DOHH2 (cell line): Measurements from ENCODE around the gene ZBTB16.

Experiments
- H3F3A ChIP-seq: fragments of 200-600 bp; sonication (generic), shearing (Covaris generic); 2 replicates; pipeline ENCODE4 v1.6.0; 2016; ENCODE audit warnings: antibody characterized with exemption, mild to moderate bottlenecking; ENCODE audit not compliant: control insufficient read depth, insufficient read depth
- H3K27ac ChIP-seq: fragments of 200-600 bp; sonication (generic); 2 replicates; pipeline ENCODE4 v1.5.1; 2014; ENCODE audit warnings: low read depth, mild to moderate bottlenecking, low read length, moderate library complexity
- H3K27me3 ChIP-seq: fragments of 200-600 bp; sonication (generic); 2 replicates; pipeline ENCODE4 v1.6.1; 2014; ENCODE audit warnings: mild to moderate bottlenecking, low read length, mixed read lengths; ENCODE audit not compliant: control insufficient read depth
- H3K36me3 ChIP-seq: fragments of 200-600 bp; sonication (generic); 2 replicates; pipeline ENCODE4 v1.6.1; 2014; ENCODE audit warnings: mild to moderate bottlenecking, low read length, moderate library complexity, mixed read lengths; ENCODE audit not compliant: control insufficient read depth
- H3K4me1 ChIP-seq: fragments of 200-600 bp; sonication (generic); 2 replicates; pipeline ENCODE4 v1.6.1; 2014; ENCODE audit warnings: mild to moderate bottlenecking, low read length, mixed read lengths; ENCODE audit not compliant: control insufficient read depth
- H3K4me2 ChIP-seq: fragments of 200-600 bp; sonication (generic); 2 replicates; pipeline ENCODE4 v1.6.0; 2014; ENCODE audit warnings: mild to moderate bottlenecking, low read length, moderate library complexity
- H3K4me3 ChIP-seq: fragments of 200-600 bp; sonication (generic); 2 replicates; pipeline ENCODE4 v1.5.1; 2014; ENCODE audit warnings: mild to moderate bottlenecking, low read length, mixed read lengths
- H3K79me2 ChIP-seq: fragments of 200-600 bp; sonication (generic); 2 replicates; pipeline ENCODE4 v1.6.1; 2014; ENCODE audit warnings: mild to moderate bottlenecking, low read length, mixed read lengths; ENCODE audit not compliant: control insufficient read depth
- H3K9me2 ChIP-seq: fragments of 200-600 bp; sonication (generic); replicated peaks from 2 replicates; pipeline ENCODE4 v1.6.1; 2014; ENCODE audit warnings: mild to moderate bottlenecking, low read length, mixed read lengths; ENCODE audit not compliant: control insufficient read depth
- H3K9me3 ChIP-seq: fragments of 200-600 bp; sonication (generic); 2 replicates; pipeline ENCODE4 v1.6.1; 2014; ENCODE audit warnings: antibody characterized with exemption, low read length, mixed read lengths; ENCODE audit not compliant: control insufficient read depth, insufficient read depth
- H4K20me1 ChIP-seq: fragments of 200-600 bp; sonication (generic); 2 replicates; pipeline ENCODE4 v1.6.0; 2014; ENCODE audit warnings: low read depth, mild to moderate bottlenecking, antibody characterized with exemption, low read length, moderate library complexity; ENCODE audit not compliant: control insufficient read depth, insufficient read depth
- EZH2phosphoT487 ChIP-seq: fragments of 200-600 bp; sonication (generic); IDR thresholded peaks from 2 replicates; pipeline ENCODE4 v1.6.1; 2017; ENCODE audit warnings: borderline replicate concordance, mild to moderate bottlenecking, antibody characterized with exemption, low read length, moderate library complexity, mixed read lengths
- TF ChIP-seq, protein P1 (sequence below): fragments of 200-600 bp; sonication (generic); IDR thresholded peaks from one replicate; pipeline ENCODE4 v1.5.1; 2014; ENCODE audit warnings: antibody characterized with exemption, mild to moderate bottlenecking, low read depth, low read length; ENCODE audit not compliant: poor library complexity, severe bottlenecking

ZBTB16 gene

DNA sequence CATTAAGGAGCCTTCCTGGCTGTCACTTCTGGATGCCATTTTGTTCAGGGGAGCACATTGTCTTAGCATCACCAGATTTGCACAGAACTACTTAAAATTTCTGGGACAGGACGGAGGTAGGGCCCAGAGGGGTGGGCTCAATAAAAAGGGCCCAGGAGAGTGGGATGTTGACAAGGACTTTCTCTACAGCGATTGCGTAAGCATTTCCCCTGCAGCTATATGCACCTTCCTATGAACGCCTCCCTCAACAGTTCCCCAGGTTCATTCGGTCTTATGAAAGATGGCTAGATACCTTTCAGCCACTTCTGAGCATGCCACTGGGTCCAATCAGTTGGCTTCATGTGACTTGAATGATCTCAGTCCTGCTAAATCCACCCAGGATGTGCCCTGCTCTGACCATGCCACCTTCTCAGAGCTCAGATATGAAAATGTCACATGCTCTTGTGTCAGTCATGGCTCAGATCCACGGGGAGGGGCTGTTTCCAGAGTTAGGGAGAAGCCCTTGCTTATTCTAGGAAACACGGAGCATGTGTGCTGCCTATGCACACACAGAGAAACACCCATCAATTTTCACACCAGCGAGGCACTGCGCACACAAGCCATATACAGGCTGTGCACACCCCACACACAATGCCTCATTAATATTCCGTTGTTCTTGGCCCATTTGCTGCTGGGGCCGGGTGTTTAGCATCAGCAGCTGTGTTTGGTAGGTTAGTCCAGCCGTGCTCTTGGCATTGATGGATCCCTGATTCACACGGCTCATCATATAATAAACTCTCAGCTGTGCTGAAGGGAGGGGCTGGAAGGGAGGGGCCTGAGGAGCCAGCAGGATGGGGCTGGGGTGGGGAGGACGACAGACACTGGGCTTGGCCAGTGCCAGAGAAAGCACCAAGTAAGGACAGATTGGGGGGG lies 184.2 kb downstream of the ZBTB16 start:
- Histone ChIP-seq H3K27ac (no peak overlapping the region), H3K36me3 (no peaks in the 10 kb centered on the region), H3F3A (no peaks in the 10 kb centered on the region), H3K9me3 (no peaks in the 10 kb centered on the region), H3K4me3 (no peak overlapping the region), H3K9me2 (no peaks in the 10 kb centered on the region), H3K4me1 (no peaks in the 10 kb centered on the region), H3K27me3 (no peaks in the 10 kb centered on the region), H4K20me1 (no peaks in the 10 kb centered on the region), H3K79me2 (no peaks in the 10 kb centered on the region), H3K4me2 (no peak overlapping the region)
- TF ChIP-seq, protein P1, sequence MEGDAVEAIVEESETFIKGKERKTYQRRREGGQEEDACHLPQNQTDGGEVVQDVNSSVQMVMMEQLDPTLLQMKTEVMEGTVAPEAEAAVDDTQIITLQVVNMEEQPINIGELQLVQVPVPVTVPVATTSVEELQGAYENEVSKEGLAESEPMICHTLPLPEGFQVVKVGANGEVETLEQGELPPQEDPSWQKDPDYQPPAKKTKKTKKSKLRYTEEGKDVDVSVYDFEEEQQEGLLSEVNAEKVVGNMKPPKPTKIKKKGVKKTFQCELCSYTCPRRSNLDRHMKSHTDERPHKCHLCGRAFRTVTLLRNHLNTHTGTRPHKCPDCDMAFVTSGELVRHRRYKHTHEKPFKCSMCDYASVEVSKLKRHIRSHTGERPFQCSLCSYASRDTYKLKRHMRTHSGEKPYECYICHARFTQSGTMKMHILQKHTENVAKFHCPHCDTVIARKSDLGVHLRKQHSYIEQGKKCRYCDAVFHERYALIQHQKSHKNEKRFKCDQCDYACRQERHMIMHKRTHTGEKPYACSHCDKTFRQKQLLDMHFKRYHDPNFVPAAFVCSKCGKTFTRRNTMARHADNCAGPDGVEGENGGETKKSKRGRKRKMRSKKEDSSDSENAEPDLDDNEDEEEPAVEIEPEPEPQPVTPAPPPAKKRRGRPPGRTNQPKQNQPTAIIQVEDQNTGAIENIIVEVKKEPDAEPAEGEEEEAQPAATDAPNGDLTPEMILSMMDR, result no peak
- no peak for TF ChIP-seq EZH2phosphoT487

DNA sequence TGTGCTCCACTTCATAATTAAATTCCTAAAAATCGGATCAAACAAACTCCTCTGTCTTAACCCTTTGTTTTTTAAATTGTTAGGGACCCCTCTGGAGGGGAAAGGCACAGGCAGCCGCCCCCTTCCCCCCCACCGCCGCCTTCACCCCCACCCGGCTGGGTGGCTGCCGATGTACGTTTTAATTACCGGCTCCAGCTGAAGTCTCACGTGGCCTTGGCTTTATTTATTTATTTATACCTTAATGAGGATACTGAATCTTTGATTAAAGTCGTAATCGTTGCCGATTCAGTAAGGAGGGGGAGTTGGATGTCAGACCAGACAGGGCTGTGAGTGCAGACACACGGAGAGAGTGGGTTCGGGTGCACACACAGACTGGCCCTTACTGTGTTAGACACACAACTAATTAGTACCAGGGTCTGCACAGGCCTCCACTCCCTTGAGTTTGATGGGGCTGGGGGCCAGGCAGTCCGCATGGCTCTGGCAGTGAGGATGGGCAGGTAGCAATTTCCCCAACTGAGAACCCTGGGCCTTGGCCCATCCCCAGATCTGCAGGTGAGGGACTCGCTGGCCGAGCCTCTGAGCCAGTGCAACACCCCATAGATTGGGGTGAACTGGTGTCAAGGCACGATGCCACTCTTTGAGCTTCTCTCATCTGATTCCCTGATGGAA lies 185.3 kb downstream of the ZBTB16 start:
- no peak for TF ChIP-seq EZH2phosphoT487
- TF ChIP-seq, protein P1, result no peak
- Histone ChIP-seq H3K9me2 (no peaks in the 10 kb centered on the region), H3K27ac (no peak overlapping the region), H3K4me1 (no peaks in the 10 kb centered on the region), H3K27me3 (no peaks in the 10 kb centered on the region), H3K9me3 (no peaks in the 10 kb centered on the region), H3K79me2 (no peaks in the 10 kb centered on the region), H3K4me2 (no peak overlapping the region), H3F3A (no peaks in the 10 kb centered on the region), H3K4me3 (no peak overlapping the region), H3K36me3 (no peaks in the 10 kb centered on the region), H4K20me1 (no peaks in the 10 kb centered on the region)

DNA sequence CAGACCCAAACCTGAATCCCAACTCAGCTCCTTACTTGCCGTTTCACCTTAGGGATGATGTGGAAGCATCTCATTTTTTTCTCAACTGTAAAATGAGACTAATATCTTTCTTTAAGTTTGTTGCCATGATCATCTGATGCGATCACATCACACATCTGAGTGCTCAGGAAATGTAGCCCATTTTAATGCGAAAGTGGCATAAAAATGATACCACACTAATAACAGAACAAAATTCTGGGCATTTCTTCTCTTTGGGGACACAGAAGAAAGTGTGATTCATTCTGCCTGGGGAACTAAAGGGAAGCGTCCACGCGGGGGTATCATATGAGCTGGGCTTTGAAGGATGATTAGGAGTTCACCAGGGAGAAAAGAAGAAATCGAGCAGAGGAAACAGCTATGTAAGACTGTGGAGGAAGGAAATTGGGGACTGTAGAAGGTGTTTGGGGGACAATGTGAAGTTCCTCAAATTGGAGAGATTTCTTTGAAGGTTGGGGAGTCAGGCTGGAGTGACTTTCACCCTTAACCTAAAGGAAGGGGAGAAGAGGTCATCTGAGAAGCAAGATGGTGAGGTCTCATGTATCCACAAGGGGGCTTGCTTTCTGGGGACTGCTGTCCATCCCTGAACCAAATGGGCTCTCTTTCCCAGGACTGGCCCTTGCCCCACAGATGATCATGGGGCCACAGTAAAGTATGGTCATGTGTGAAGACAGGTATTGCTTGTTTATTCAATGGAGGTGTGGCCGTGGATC lies 187.0 kb downstream of the ZBTB16 start:
- Histone ChIP-seq H3K4me2 (no peak overlapping the region), H3K4me3 (no peak overlapping the region), H3K27me3 (no peaks in the 10 kb centered on the region), H3K79me2 (no peaks in the 10 kb centered on the region), H3K4me1 (no peaks in the 10 kb centered on the region), H3K9me3 (no peaks in the 10 kb centered on the region), H4K20me1 (no peaks in the 10 kb centered on the region), H3K27ac (no peak overlapping the region), H3K9me2 (no peaks in the 10 kb centered on the region), H3K36me3 (no peaks in the 10 kb centered on the region), H3F3A (no peaks in the 10 kb centered on the region)
- no peak for TF ChIP-seq EZH2phosphoT487
